ENCODE data around the gene FMN1. TPM values are rescaled to one million over a fixed set of nuclear protein-coding genes. Genes with fewer than 3 reads are reported as not detected.

The FMN1 gene
- total and polyA plus RNA-seq, 2 experiments from 2014 or later = 0.53 to 1.8 TPM

- TF ChIP-seq, protein P1, sequence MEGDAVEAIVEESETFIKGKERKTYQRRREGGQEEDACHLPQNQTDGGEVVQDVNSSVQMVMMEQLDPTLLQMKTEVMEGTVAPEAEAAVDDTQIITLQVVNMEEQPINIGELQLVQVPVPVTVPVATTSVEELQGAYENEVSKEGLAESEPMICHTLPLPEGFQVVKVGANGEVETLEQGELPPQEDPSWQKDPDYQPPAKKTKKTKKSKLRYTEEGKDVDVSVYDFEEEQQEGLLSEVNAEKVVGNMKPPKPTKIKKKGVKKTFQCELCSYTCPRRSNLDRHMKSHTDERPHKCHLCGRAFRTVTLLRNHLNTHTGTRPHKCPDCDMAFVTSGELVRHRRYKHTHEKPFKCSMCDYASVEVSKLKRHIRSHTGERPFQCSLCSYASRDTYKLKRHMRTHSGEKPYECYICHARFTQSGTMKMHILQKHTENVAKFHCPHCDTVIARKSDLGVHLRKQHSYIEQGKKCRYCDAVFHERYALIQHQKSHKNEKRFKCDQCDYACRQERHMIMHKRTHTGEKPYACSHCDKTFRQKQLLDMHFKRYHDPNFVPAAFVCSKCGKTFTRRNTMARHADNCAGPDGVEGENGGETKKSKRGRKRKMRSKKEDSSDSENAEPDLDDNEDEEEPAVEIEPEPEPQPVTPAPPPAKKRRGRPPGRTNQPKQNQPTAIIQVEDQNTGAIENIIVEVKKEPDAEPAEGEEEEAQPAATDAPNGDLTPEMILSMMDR (IDR thresholded peaks at IDR 0.05; ENCODE audit: low read depth, low read length) = no peak
- H3K36me3 ChIP-seq = no peaks in the 10 kb centered on the region
- peak in 1 of 2 donors; percentile 43 for DNase-seq (ENCODE audit: low read depth in 1 of 2, low spot score in 1 of 2)
- no peaks in the 10 kb centered on the region for H3K27me3 ChIP-seq
- no peak overlapping the region for H3K4me3 ChIP-seq
- peaks cover 13% of the 10 kb centered on the region for H3K4me1 ChIP-seq (ENCODE audit: low read depth)
- no peak overlapping the region for H3K27ac ChIP-seq
- H3K9me3 ChIP-seq (ENCODE audit: low read depth) = no peaks in the 10 kb centered on the region
Measured at GRCh38 chr15:32990071-32990470, 204.4 kb downstream of the FMN1 start.

GRCh38 chr15:32987067-32987466, 207.4 kb downstream of the FMN1 start:
- no peak overlapping the region for H3K4me3 ChIP-seq
- H3K36me3 ChIP-seq = no peaks in the 10 kb centered on the region
- TF ChIP-seq, protein P1 (IDR thresholded peaks at IDR 0.05; ENCODE audit: low read depth, low read length) = no peak
- peaks cover 8% of the 10 kb centered on the region for H3K4me1 ChIP-seq (ENCODE audit: low read depth)
- no peaks in the 10 kb centered on the region for H3K9me3 ChIP-seq (ENCODE audit: low read depth)
- no peak for DNase-seq (ENCODE audit: low read depth in 1 of 2, low spot score in 1 of 2)
- H3K27me3 ChIP-seq = no peaks in the 10 kb centered on the region
- no peak overlapping the region for H3K27ac ChIP-seq

DNA sequence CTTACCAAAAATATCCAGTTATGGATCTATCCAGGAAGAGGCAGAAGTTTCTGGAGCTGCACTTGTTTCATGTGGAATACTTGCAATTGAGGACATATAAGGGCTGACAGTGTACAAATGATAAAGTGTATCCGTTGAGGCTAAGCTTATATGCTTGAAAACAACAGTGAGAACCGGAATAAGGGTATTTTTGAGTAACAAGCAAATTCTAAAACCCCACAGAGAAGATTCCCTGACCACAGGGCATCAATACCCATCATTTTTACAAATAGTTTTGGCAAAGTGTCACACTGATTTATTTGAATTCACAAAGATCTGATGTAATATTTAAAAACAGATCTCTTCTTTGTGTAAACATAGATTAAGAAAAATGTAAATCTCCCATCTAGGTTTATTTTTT, 208.4 kb downstream of the FMN1 start:
- TF ChIP-seq, protein P1 (IDR thresholded peaks at IDR 0.05; ENCODE audit: low read depth, low read length) = no peak
- Histone ChIP-seq H3K4me3 (no peak overlapping the region), H3K36me3 (no peaks in the 10 kb centered on the region), H3K9me3 (ENCODE audit: low read depth) (no peaks in the 10 kb centered on the region), H3K27ac (no peak overlapping the region), H3K4me1 (ENCODE audit: low read depth) (peaks cover 8% of the 10 kb centered on the region), H3K27me3 (no peaks in the 10 kb centered on the region)
- no peak for DNase-seq (ENCODE audit: low read depth in 1 of 2, low spot score in 1 of 2)

DNA sequence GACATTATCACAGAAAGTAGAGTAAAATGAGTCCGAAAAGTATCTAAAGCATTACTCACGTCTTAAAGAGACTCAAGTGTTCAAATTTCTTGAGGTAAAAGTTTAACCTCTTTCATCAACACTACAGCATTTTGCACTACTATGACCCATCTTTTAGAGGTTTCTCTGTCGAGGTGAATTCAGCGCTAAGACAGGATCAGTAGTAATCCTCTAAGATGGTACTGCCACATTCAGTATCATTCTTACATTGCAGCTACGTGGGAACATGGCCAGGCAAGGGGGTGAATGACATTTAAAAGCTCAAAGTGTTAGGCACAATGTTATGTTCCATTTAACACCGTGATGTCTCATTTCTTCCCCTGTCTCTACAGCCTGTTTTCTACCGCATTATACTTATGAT, 210.8 kb downstream of the FMN1 start:
- TF ChIP-seq, protein P1 (IDR thresholded peaks at IDR 0.05; ENCODE audit: low read depth, low read length) = no peak
- H3K9me3 ChIP-seq (ENCODE audit: low read depth) = no peaks in the 10 kb centered on the region
- no peaks in the 10 kb centered on the region for H3K36me3 ChIP-seq
- H3K4me3 ChIP-seq = no peak overlapping the region
- no peak overlapping the region for H3K27ac ChIP-seq
- no peak for DNase-seq (ENCODE audit: low read depth in 1 of 2, low spot score in 1 of 2)
- peaks cover 8% of the 10 kb centered on the region for H3K4me1 ChIP-seq (ENCODE audit: low read depth)
- H3K27me3 ChIP-seq = no peaks in the 10 kb centered on the region

- TF ChIP-seq, protein P1 (IDR thresholded peaks at IDR 0.05; ENCODE audit: low read depth, low read length) = no peak
- Histone ChIP-seq H3K9me3 (ENCODE audit: low read depth) (no peaks in the 10 kb centered on the region), H3K27ac (no peak overlapping the region), H3K36me3 (no peaks in the 10 kb centered on the region), H3K27me3 (no peaks in the 10 kb centered on the region), H3K4me3 (no peak overlapping the region), H3K4me1 (ENCODE audit: low read depth) (peaks cover 8% of the 10 kb centered on the region)
- DNase-seq (ENCODE audit: low read depth in 1 of 2, low spot score in 1 of 2) = no peak
Measured at GRCh38 chr15:32982001-32982400, 212.5 kb downstream of the FMN1 start.

DNA sequence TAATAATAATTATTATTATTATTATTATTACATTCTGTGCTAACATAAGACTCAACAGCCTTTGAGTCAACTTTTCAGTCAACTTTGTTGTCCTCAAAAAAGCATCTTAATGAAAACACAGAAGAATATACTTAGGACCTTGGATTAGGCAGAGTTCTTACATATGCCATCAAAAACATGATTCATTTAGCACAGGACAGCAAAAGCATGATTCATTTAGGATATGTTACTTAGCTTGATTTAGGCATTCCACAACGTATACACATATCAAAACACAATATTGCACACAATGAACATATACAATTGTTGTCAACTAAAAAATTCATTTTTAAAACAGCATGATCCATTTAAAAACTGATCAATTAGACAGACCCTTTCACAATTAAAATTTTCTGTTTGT, 213.0 kb downstream of the FMN1 start:
- Histone ChIP-seq H3K4me3 (no peak overlapping the region), H3K27ac (no peak overlapping the region), H3K36me3 (no peaks in the 10 kb centered on the region), H3K4me1 (ENCODE audit: low read depth) (peaks cover 8% of the 10 kb centered on the region), H3K9me3 (ENCODE audit: low read depth) (no peaks in the 10 kb centered on the region), H3K27me3 (no peaks in the 10 kb centered on the region)
- TF ChIP-seq, protein P1 (IDR thresholded peaks at IDR 0.05; ENCODE audit: low read depth, low read length) = no peak
- DNase-seq (ENCODE audit: low read depth in 1 of 2, low spot score in 1 of 2) = no peak

Data from cardiac muscle cell (in vitro differentiated cells and primary cell).